CD4-positive, alpha-beta T cell treated with Interleukin-15 for 1 hour (primary cell): Measurements from ENCODE around the gene SMG6.
"Not testable (repeated sequence)": the region's sequence is repeated elsewhere in the genome, so short reads cannot be mapped to it uniquely, and the experiment has no call there.

Experiments used
- DNase-seq: peaks from one replicate; pipeline ENCODE4 v3.0.0-alpha.2; 2020

The SMG6 gene

DNA sequence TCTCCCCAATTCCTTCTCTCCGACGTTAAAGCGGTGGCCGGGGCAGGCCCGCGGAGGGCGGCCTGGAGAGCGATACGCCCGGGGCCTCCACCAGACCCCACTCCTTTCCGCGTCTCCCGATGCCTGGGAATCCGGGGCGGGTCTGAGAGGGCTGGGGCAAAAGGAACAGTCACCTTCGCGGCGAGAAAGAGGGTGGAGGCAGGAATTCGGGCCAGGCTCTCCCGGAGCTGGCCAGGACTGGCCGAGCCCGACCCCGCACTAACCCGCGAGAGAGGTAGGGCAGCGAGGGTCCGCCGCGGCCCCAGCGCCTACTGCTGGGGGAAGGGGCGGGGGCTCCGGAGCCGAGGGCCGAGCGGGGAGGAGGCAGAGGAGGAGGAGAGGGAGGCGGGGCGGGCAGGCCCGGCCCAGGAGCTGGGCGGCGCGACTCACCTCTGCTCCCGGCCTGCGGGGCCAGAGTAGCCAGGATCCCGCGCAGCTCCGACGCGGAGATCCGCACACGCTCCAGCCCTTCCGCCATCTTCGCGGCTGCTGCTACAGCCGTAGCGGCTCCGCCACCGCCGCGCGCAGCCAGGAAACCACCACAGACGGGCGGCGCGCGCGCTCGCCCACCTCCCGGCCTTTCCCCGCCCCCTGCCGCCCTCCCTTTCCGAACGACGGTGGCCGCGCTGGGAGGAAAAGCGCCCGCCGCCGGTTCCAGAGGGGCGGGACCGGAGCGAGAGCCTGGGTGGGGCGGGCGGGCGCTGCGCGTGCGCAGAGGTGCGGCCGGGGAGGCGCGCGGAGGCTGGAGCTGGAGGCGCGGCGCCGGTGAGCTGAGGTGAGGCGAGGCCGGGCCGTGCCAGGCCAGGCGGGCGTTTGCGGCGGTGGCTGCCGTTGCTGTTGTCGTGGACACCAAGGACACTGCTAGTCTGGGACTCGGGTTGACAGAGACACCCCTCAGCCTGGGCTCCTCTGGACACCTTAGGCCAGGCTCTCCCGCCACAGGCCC is at the start of gene SMG6, which contains the start of gene SRR:
TSS of gene SMG6 (minus strand) at position 582 of the 985 bp plus-strand sequence. CDS start at position 517, 65 bp downstream.
TSS of gene SRR (plus strand) at position 747 of the 985 bp plus-strand sequence. CDS start 11,611 bp downstream, outside the sequence.
- peak; percentile 93 for DNase-seq

DNA sequence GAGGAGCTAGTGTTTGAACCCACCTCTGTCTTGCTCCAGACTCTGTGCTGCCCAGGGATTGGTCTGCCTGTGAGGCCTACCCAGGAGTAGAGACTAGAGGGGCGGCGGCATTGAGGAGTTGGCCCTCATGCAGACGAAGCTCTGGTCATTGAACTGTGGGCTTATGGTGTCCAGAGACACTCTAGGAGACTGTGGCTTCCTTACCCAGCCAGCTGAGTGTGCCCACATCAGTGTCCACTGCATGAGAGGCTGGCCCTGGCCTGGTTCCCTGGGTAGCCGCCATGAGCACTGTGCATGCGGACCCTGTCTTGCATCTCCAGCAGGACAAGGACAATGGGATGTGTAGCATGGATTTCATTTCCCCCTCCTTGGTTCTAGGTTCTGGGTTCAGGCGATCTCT is 47.7 kb upstream of the SMG6 start:
- DNase-seq: no peak

DNA sequence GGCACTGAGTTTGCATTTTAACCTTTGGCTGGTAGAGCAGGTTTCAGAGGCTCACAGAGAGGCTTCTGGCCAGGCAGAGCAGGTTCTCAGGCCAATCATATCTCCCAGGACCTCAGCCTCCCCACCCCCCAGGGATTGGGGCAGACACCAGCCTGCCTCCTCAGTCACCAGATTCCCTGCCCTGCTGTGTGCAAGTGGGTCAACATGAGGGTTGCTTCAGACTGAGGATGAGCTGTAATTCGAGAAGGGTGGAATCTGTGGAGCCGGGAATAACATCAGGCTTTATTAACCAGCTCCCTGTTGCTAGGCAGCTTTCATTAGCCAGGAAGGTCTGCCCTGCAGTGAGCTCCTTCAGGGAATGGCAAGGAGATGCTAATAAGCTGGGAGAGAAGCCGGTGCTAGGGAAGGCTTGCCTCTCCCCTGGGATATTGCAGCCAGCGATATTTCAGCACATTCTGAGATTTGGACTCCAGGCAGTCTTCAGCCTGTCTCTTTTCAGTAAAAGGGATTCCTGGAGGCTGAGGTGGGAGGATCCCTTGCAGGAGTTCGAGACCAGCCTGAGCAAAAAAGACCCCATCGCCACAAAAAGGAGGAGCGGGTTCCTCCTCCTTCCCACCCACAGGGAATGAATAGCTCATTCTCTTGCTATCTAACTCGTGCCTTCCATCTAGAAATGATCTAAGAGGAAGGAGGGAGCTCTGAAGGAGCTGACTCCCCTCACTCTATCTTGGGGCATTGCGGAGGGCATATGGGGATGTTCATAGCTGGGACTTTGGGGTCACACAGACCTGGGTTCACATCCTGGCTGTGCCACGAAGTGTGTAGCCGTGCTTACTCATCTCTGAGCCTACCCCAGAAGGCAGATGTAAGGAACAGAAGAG is 44.5 kb upstream of the SMG6 start:
- no peak for DNase-seq

DNA sequence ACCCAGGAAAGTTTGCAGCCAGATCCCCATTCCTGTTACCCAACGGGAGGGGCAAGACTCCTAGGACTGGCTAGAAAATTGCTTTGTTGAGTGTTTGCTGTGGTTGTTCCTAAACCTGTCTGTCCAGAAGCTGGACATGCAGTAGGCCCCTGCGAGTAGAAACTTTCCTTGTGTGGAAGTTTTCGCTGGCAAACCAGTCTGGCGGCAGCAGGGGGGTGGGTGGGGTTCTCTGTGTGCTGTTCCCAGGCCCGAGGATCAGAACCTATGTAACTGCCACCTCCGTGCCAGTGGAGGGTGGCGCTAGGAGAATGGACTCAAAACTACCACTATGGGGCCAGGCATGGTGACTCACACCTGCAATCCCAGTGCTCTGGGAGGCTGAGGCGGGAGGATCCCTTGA is 42.9 kb upstream of the SMG6 start:
- DNase-seq: no peak

DNA sequence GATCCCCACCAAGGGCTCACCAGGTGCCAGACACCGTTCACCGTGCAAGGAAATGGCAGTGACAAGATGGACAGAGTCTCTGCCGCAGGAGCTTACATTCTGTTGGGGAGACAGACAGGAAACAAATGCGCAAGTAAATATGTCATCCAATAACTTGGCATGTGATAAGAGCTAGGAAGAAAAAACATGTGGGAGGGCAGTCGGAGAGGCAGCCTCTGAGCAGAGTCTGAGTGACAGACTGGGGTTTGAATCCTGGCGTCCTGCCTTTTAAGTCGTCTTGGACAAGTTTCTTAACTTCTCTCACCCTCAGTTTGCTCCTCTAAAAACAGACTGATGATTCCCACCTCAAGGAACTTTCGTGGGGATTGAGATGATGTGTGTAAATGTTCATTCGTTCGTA is 40.9 kb upstream of the SMG6 start:
- no peak for DNase-seq

DNA sequence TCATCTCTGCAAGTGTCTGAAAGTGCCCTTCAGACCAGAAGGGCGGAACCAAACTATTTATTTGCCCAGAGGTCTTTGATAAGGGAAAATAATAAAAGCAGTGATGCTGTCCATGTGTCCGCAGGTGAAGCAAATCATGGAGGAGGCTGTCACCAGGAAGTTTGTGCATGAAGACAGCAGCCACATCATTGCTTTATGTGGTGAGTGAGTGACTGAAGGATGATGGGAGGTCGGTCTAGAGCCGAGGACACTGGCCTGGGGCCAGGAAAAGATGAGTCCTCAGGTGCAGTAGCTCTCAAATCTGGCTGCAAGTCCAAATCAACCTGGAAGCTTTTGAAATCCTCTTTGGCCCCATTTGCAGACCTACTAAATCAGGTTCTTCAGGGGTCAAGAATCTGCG is 39.8 kb upstream of the SMG6 start:
- DNase-seq: no peak

DNA sequence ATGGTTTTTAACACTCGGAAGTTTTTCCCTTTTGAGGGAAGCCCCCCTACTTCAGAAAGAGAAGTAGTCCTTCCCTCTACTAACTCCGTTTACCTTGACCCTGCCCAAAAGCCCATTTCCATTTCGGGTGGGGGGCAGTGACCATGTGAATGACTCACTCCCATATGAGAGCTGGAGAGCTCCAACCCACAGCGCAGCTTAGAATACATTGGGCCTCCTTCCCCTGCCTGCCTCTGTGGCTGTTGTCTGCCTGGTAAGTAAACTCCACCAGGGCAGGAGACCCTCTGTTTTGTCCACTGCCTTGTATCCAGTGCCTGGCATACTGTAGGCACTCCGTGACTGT is 34.7 kb upstream of the SMG6 start:
- no peak for DNase-seq

DNA sequence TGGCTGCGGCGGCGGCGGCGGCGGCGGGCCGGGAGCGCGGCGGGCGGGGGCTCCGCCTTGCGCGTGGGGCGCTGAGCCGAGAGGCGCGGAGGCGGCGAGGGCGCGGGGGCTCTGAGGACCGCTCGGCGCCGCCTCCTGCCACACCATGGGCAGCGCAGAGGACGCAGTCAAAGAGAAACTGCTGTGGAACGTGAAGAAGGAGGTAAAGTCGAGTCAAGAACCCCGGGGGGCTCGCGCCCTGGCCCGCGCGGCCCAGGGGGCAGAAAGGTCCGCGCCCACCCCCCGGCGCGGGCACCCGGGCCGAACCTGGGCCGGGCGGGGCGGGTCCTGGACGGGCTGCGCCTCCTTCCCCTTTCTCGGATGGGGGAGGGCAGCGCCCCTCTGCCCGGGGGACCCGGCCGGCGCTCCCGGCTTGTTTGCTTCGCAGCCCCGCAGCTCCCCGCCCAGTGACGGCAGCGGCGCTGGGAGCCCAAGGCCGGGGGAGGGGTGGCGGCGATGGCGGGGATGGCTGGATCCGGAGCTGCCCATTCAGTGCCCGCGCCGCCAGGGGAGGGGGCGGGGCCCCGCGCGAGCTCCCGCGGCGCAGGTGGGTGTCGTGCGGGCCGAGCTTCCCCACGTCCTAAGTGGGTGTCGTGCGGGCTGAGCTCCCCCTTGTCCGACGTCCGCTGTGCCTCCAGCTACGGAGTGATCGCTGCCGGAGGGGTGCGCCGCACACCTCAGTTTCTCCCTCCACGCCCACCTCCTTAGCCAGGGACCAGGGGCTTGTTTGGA is 34.1 kb upstream of the SMG6 start:
- peak; percentile 55 for DNase-seq

GRCh38 chr17:2336852-2337543 is 33.4 kb upstream of the SMG6 start, which contains the start of gene SGSM2:
Gene SGSM2, plus strand, starts transcription at chr17:2337501. Its CDS starts 188 bp downstream, at chr17:2337689.
- DNase-seq: peak; percentile 74

GRCh38 chr17:2336215-2336851 is 32.7 kb upstream of the SMG6 start, which contains the start of gene TSR1:
Gene TSR1, minus strand, starts transcription at chr17:2336457. Its CDS starts 30 bp downstream, at chr17:2336427.
- DNase-seq: peak; percentile 84

DNA sequence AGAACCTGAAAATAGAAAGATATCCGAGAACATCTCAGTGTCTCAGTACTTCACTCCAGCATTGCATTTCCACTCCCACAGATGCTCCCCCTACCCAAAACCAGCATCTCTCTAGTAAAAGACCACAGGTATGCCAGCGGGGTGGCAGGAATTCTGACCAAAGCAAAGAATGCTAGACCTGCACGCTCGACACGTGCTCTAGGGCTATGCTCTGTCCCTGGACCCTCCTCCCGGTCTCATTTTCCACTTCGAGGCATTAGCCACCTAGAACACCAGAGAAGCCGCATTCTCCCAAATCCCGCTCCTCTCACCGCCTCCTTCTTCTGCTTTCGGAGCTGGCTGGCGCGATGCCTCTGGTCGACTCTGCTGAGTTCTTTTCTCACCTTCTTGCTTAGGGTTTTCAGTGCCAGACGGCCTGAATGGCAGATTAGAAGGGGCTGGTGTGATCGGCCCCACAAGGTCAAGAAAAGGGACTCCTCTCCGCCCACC is 32.2 kb upstream of the SMG6 start:
- no peak for DNase-seq

GRCh38 chr17:2331303-2331702 is 27.7 kb upstream of the SMG6 start:
- DNase-seq: no peak

GRCh38 chr17:2323629-2324314 is 20.2 kb upstream of the SMG6 start:
- DNase-seq: no peak

GRCh38 chr17:2321399-2321798 is 17.8 kb upstream of the SMG6 start:
- no peak for DNase-seq

- DNase-seq: no peak
Measured at GRCh38 chr17:2319051-2319450, 15.5 kb upstream of the SMG6 start.

DNA sequence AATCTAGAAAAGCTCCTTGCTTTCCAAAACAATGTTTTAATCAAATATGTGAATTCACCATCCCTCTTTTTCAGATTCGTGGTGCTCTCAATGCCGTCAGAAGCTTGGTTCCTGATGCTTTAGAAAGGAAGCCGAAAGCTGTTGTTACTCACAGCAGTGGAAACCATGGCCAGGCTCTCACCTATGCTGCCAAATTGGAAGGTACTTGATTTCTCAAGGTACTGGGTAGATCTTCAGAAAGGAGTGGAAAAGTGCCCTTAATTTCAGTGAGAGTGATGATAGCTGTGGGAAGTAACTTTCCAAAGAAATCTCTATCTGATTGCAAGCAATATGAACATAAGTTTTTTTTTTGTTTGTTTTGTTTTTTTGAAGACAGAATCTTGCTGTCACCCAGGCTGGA is 14.2 kb upstream of the SMG6 start:
- DNase-seq: no peak

- DNase-seq: not testable (repeated sequence)
Measured at GRCh38 chr17:2316916-2317205, 13.3 kb upstream of the SMG6 start.

GRCh38 chr17:2312736-2313135 is 9.2 kb upstream of the SMG6 start:
- no peak for DNase-seq

DNA sequence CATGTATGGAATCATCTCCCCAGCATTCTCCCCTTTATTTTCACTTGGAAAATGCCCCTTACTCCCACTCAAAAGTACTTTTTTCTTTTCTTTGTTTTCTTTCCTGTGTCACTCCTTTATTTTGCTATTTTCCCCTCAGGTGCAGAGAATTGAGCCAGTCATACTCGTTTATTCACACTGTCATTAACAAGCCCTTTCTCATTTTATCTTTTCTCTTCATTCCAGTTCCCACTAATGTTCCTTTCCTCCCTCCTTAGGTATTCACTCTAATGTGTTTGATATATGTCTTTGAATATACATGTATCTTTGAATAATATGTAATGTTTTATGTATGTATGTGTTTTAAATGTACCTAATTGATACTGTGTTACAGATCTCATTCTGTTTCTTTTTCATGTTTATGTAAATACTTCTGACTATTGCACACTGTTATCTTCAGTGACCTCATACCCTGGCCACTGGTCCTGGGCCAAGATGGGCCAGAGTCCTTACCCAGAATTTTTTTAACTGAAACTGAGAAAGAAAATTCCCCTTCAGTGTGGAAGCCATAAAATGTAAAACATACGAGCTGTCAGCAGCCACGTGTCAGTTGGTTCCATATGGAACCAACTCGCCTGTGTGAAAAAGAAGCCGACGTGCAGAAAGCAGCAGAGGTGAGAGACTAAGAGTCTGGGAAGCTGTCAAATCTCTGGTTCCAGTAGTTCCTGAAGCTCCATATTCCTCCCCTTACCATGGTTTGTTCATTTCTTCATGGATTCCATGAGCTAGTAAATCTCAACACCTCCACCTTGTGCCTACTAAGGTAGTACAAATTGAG is 6.0 kb upstream of the SMG6 start:
- no peak for DNase-seq

DNA sequence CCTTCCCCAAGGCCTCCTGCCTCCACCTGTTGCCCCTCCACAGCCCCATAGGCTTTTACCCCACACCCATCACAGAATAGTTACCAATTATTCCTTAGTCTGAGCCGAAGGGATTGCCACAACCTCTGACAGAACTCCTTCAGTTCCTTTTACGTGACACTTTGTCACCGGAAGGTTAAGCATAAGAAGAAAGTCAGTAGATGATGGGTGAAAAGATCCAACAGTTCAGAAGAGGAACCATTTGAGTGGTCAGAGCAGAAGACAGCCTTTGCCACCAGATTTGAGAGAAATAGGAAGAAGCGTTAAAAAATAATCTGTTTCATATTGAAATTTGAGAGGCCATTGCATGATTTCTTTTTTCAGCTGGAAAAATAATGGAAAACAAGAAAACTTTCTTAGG is 1.3 kb upstream of the SMG6 start:
- DNase-seq: no peak
